Osteocyte (in vitro differentiated cells): ENCODE results near the gene OSBPL5. TPM values are rescaled to one million over a fixed set of nuclear protein-coding genes. Genes with fewer than 3 reads are reported as not detected.

Source experiments
- DNase-seq: peaks from one replicate; pipeline ENCODE4 v3.0.0; 2021; ENCODE audit warnings: mixed read lengths; ENCODE audit not compliant: unreplicated experiment; ENCODE audit errors: extremely low spot score
- H3K27ac Mint-ChIP-seq: one replicate; pipeline ENCODE4 v1.8.0; 2021; ENCODE audit warnings: mild to moderate bottlenecking, mixed read lengths; ENCODE audit not compliant: unreplicated experiment
- H3K27me3 Mint-ChIP-seq: one replicate; pipeline ENCODE4 v1.8.0; 2021; ENCODE audit warnings: mixed read lengths; ENCODE audit not compliant: unreplicated experiment
- H3K36me3 Mint-ChIP-seq: one replicate; pipeline ENCODE4 v1.8.0; 2021; ENCODE audit warnings: mixed read lengths; ENCODE audit not compliant: unreplicated experiment
- H3K4me1 Mint-ChIP-seq: one replicate; pipeline ENCODE4 v1.8.0; 2021; ENCODE audit warnings: mixed read lengths; ENCODE audit not compliant: unreplicated experiment
- H3K4me3 Mint-ChIP-seq: one replicate; pipeline ENCODE4 v1.8.0; 2021; ENCODE audit warnings: mild to moderate bottlenecking, moderate library complexity, mixed read lengths; ENCODE audit not compliant: unreplicated experiment
- H3K9me3 Mint-ChIP-seq: one replicate; pipeline ENCODE4 v1.8.0; 2021; ENCODE audit warnings: mixed read lengths; ENCODE audit not compliant: unreplicated experiment
- total RNA-seq: library from RNA; stranded (reverse); gene quantifications from 2 replicates; pipeline ENCODE4 v1.2.1, GENCODE V29; 2021
- TF ChIP-seq, protein P1 (sequence below): fragments of 200-600 bp; sonication (generic); IDR thresholded peaks from 2 replicates; pipeline ENCODE4 v1.5.0; 2021; ENCODE audit warnings: antibody characterized with exemption, mild to moderate bottlenecking, moderate library complexity

The OSBPL5 gene
- total RNA-seq, 1 donor from 2014 or later: 47.9 TPM

DNA sequence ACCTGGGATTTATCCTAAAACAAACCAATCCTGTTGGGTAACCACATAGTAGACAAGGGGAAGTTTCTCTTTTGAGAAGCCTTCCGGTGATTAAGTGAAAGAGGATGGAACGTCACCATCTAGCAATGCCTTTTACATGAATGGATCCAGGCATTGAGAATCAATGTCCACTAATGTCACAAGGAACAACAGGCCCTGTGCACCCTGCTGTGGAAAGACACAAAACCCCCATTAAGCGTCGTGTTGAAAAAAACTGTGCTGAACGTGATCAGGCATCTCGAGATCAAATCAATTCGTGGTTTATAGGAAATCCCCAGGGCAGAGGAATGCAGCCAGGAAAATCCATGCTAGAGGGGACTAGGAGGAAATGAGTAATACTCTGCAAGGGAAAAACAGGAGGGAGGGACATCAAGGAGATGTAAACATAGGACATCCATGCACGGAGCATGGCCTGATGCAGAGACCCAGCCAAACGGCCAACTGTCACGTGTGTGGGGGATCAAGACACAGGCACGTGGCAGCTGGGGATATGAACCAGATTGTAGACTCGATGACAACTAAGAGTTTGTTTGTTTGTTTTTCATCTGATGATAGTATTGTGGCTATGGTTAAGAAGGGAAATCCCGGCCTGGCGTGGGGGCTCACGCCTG, 69.3 kb downstream of the OSBPL5 start:
- H3K9me3 Mint-ChIP-seq: no peaks in the 10 kb centered on the region
- no peak for DNase-seq
- H3K4me3 Mint-ChIP-seq: no peak overlapping the region
- TF ChIP-seq, protein P1, sequence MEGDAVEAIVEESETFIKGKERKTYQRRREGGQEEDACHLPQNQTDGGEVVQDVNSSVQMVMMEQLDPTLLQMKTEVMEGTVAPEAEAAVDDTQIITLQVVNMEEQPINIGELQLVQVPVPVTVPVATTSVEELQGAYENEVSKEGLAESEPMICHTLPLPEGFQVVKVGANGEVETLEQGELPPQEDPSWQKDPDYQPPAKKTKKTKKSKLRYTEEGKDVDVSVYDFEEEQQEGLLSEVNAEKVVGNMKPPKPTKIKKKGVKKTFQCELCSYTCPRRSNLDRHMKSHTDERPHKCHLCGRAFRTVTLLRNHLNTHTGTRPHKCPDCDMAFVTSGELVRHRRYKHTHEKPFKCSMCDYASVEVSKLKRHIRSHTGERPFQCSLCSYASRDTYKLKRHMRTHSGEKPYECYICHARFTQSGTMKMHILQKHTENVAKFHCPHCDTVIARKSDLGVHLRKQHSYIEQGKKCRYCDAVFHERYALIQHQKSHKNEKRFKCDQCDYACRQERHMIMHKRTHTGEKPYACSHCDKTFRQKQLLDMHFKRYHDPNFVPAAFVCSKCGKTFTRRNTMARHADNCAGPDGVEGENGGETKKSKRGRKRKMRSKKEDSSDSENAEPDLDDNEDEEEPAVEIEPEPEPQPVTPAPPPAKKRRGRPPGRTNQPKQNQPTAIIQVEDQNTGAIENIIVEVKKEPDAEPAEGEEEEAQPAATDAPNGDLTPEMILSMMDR: no peak
- peak overlapping the region; percentile 83 for H3K27ac Mint-ChIP-seq
- H3K4me1 Mint-ChIP-seq: peaks cover 26% of the 10 kb centered on the region
- peaks cover 17% of the 10 kb centered on the region for H3K36me3 Mint-ChIP-seq
- no peaks in the 10 kb centered on the region for H3K27me3 Mint-ChIP-seq

DNA sequence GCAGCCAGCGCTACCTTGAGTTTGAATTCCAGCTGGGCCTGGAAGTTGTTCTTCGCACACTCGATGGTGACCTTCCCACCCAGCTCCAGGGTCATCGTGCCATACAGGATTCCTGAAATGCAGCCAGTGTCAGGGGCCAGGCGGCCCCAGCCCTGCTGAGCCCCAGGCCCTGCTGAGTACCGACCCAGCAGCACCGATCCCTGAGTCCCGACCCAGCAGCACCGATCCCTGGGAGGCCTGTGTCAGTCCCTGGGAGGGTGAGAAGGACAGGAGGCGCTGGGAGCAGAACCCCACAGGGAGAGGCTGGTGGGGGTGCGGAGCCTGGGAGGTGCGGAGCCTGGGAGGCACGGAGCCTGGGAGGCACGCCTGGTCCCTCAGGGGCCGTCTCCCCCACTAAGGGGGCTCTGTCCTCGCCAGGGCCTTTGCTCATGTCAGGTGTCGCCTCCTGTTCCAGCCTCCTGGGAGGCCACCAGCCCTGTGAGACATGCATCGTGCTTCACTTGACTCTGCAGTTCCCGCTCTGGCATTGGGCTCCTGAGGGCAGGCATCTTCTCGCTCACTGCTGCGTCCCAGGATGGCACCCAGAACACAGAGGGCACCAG, 70.8 kb downstream of the OSBPL5 start:
- peaks cover 26% of the 10 kb centered on the region for H3K4me1 Mint-ChIP-seq
- no peaks in the 10 kb centered on the region for H3K9me3 Mint-ChIP-seq
- H3K27me3 Mint-ChIP-seq: no peaks in the 10 kb centered on the region
- H3K27ac Mint-ChIP-seq: no peak overlapping the region
- H3K4me3 Mint-ChIP-seq: no peak overlapping the region
- H3K36me3 Mint-ChIP-seq: peaks cover 15% of the 10 kb centered on the region
- TF ChIP-seq, protein P1: no peak
- DNase-seq: no peak

DNA sequence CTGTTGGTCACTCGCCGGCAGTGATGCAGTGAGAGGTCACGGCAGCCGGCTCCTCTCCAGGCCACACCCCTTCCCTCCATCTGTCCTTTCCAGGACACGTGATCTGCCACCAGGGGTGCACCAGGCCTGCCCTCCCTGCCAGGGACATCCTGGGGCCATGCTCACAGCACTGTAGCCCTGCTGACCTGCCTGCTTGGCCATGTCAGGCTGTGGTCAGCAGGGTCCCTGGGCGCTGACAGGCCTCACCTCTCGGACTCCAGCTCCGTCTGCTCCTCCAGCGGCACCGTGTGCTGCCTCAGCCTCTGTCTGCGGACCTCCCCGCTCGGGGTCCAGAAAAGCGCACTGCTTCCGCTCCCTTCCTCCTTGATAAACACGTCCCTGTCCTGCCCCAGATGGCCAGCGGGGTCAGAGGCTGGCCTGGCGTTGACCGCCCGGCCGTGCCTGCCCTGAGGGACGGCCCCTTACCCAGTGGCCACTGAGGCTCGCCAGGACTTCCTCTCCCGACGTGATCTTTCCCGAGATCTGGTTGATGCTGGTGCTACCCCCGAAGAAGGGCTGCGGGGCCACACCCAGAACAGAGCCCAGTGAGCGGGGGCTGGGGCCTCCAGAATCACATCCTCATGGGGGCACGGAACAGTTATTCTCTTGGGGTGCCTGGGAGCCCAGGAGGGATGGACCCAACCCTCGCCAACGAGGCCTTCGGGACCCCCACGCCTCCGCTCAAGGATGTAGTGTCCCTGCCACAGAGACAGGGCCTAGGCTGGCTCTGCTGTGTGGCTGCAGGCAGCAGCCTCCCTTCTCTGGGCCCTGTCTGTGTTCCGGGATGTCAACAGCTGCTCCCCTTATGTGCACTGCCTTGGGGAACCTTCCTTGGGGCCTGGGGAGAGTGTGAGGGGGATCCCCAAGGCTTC, 71.6 kb downstream of the OSBPL5 start:
- no peak for DNase-seq
- TF ChIP-seq, protein P1: no peak
- Mint-ChIP-seq H3K36me3 (peaks cover 12% of the 10 kb centered on the region), H3K27ac (no peak overlapping the region), H3K4me1 (peaks cover 29% of the 10 kb centered on the region), H3K9me3 (no peaks in the 10 kb centered on the region), H3K4me3 (no peak overlapping the region), H3K27me3 (no peaks in the 10 kb centered on the region)

DNA sequence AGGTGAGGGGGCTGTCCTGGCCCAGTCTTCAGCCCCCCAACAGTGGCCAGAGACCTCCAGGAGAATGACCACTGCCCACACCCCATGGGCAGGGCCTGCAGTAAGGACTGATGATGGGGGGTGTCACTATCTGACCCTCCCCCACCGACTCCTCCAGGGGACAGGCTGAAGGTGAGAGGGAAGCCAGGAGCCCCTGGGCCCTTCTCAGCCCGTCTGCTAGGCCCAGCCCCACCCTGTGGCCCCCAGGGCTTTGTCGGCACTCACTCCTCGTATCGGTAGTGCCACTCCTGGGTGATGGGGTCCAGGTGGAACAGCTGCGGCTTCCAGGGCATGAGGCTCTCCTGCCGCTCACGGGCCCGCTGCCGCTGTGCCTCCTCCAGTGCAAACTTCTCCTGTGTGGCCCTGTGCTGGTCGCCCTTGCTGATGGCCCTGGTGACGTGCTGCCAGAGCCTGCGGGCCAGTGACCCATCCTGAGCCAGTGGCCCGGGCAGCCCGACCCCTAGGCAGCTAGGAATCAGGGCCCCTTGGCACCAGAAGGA, 72.4 kb downstream of the OSBPL5 start:
- H3K4me1 Mint-ChIP-seq: peaks cover 35% of the 10 kb centered on the region

More for the DNA sequence above, 72.4 kb downstream of the OSBPL5 start:
- Mint-ChIP-seq H3K36me3 (peaks cover 12% of the 10 kb centered on the region), H3K27me3 (no peaks in the 10 kb centered on the region), H3K9me3 (no peaks in the 10 kb centered on the region), H3K4me3 (no peak overlapping the region), H3K27ac (no peak overlapping the region)
- no peak for DNase-seq
- TF ChIP-seq, protein P1: no peak
